GM12878 (cell line): ENCODE measurements around the gene BCL2L13. TPM values are rescaled to one million over a fixed set of nuclear protein-coding genes. Genes with fewer than 3 reads are reported as not detected.
A peak's percentile ranks its signal among the peaks of the same experiment; 100 is the strongest.

Experiments used
- CHD2 ChIP-seq: IDR thresholded peaks from 2 replicates; pipeline ENCODE4 v1.6.1; 2011; ENCODE audit warnings: low read depth, low read length, improper control_type of control experiment, borderline replicate concordance
- FOXM1 ChIP-seq: IDR thresholded peaks from 2 replicates; pipeline ENCODE4 v1.6.1; 2012; ENCODE audit warnings: low read depth, mild to moderate bottlenecking, inconsistent platforms, low read length, moderate library complexity
- GABPA ChIP-seq: IDR thresholded peaks from 2 replicates; pipeline ENCODE4 v1.6.1; 2014; ENCODE audit warnings: antibody characterized with exemption, low read depth, mild to moderate bottlenecking, inconsistent platforms
- IKZF2 ChIP-seq, 2 experiments: fragments of 450-650 bp; IDR thresholded peaks; 2 replicates each; pipeline ENCODE4 v1.6.1; 2017; ENCODE audit warnings: mild to moderate bottlenecking in 2 of 2, moderate library complexity in 2 of 2
- MEF2A ChIP-seq: IDR thresholded peaks from 2 replicates; pipeline ENCODE4 v1.6.1; 2011; ENCODE audit warnings: low read depth, mild to moderate bottlenecking, low read length, moderate library complexity; ENCODE audit not compliant: insufficient read depth
- MYB ChIP-seq: fragments of 150-350 bp; IDR thresholded peaks from 2 replicates; pipeline ENCODE4 v1.6.1; 2014; ENCODE audit warnings: mild to moderate bottlenecking, low read depth, low read length, borderline replicate concordance
- MYC ChIP-seq: IDR thresholded peaks from 2 replicates; pipeline ENCODE4 v1.6.1; 2011; ENCODE audit warnings: mild to moderate bottlenecking, low read length, moderate library complexity, inconsistent platforms; ENCODE audit not compliant: insufficient read depth, insufficient replicate concordance, insufficient read length, severe bottlenecking
- RB1 ChIP-seq: fragments of 450-650 bp; formaldehyde crosslinking; IDR thresholded peaks from 2 replicates; pipeline ENCODE4 v1.6.1; 2017; ENCODE audit warnings: mild to moderate bottlenecking, borderline replicate concordance
- SIX5 ChIP-seq: IDR thresholded peaks from 2 replicates; pipeline ENCODE4 v1.6.1; 2011; ENCODE audit warnings: mild to moderate bottlenecking, low read depth, low read length, moderate library complexity; ENCODE audit not compliant: severe bottlenecking
- SPI1 ChIP-seq: IDR thresholded peaks from 2 replicates; pipeline ENCODE4 v1.6.1; 2011; ENCODE audit warnings: low read depth, mild to moderate bottlenecking, low read length, moderate library complexity, borderline replicate concordance; ENCODE audit not compliant: insufficient read depth
- SRF ChIP-seq, 2 experiments: IDR thresholded peaks; 2 replicates each; pipeline ENCODE4 v1.6.1; 2011; ENCODE audit warnings: low read depth in 2 of 2, low read length in 2 of 2, mild to moderate bottlenecking in 1 of 2, moderate library complexity in 1 of 2
- TBL1XR1 ChIP-seq: IDR thresholded peaks from 2 replicates; pipeline ENCODE4 v1.6.1; 2012; ENCODE audit warnings: low read depth, low read length, improper control_type of control experiment
- TCF3 ChIP-seq: IDR thresholded peaks from 2 replicates; pipeline ENCODE4 v1.6.1; 2012; ENCODE audit warnings: low read depth, mild to moderate bottlenecking, low read length, borderline replicate concordance; ENCODE audit not compliant: insufficient read depth
- YY1 ChIP-seq: IDR thresholded peaks from 2 replicates; pipeline ENCODE4 v1.6.1; 2011; ENCODE audit warnings: low read depth, mild to moderate bottlenecking, low read length
- ZNF274 ChIP-seq: IDR thresholded peaks from one replicate; pipeline ENCODE4 v1.8.0; 2011; ENCODE audit not compliant: insufficient read length, insufficient read depth
- polyA plus RNA-seq, 11 experiments: library from polyadenylated mRNA; depleted of rRNA in 4 of 11; unstranded in 6 of 11; stranded (reverse) in 5 of 11; fragments of >200 nt; fragmentation: Nextera tagmentation in 4 of 11; fragmentation: Illumina TruSeq in 1 of 11; extraction: Ambion mirVana in 4 of 11; extraction: Trizol in 1 of 11; gene quantifications; 1 replicate in 1 of 11; 2 replicates in 10 of 11; pipeline versions ENCODE4 v1.2.1 to v1.2.3, GENCODE V29; 2011 to 2016; ENCODE audit warnings: inconsistent platforms in 2 of 11, missing spikeins in 2 of 11, low read depth in 1 of 11
- total RNA-seq, 4 experiments: library from RNA; depleted of rRNA in 3 of 4; stranded (reverse); fragments of >200 nt in 3 of 4; fragmentation: Illumina TruSeq in 1 of 4; extraction: Trizol in 1 of 4; gene quantifications; 2 replicates each; pipeline versions ENCODE4 v1.2.1 to v1.2.3, GENCODE V29; 2013 to 2021
- TF ChIP-seq, protein P1 (sequence below): fragments of 450-650 bp; IDR thresholded peaks from 2 replicates; pipeline ENCODE4 v1.6.1; 2017; ENCODE audit warnings: borderline replicate concordance
- TF ChIP-seq, protein P2 (sequence below): fragments of 450-650 bp; formaldehyde crosslinking; IDR thresholded peaks from 2 replicates; pipeline ENCODE4 v1.4.0; 2020; ENCODE audit warnings: mild to moderate bottlenecking, moderate library complexity
- TF ChIP-seq, protein P3 (sequence below): fragments of 150-350 bp; IDR thresholded peaks from 2 replicates; pipeline ENCODE4 v1.6.1; 2016; ENCODE audit warnings: low read depth, low read length

The BCL2L13 gene
- total and polyA plus RNA-seq, 10 of the 15 experiments (the other 5 are each of a cell fraction or from before 2014, with no cell fraction given), result 18.6 to 30.6 (median 28.2) TPM

DNA sequence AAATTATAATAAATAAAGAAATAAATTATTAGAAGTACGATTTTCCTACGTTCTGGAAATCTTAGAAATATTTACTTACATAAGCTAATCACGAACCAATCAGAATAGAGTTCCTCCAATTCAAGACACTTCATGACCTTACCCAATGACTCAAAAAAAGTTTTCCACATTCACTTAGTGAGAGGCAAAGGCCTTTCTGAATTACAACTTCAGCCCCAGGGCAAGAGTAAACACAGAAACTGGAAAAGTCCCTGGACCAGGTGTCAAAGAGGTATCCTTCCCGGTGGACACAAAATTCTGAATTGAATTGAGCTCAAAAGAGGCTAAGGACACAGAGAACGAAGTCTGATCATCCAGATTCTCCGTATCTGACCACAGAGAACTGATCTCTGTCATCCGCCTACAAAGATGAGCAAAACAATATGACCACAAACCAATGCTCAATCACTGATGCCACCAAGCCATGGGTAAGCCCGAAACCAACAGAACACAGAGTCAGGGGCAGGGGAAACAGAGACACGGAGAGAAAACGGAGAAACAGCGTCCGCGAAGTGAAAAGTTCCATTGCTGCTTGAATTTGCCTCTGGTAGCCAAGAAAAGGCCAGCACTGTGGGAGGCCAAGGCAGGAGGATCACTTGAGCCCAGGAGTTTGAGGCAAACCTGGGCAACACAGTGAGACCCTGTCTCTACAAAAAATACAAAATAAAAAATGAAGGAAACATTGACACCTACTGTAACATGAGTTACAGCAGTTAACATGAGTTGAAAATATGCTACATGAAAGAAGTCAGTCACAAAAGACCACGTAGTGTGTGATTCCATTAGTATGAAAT lies 128.9 kb downstream of the BCL2L13 start (continued):
- TF ChIP-seq, protein P1, sequence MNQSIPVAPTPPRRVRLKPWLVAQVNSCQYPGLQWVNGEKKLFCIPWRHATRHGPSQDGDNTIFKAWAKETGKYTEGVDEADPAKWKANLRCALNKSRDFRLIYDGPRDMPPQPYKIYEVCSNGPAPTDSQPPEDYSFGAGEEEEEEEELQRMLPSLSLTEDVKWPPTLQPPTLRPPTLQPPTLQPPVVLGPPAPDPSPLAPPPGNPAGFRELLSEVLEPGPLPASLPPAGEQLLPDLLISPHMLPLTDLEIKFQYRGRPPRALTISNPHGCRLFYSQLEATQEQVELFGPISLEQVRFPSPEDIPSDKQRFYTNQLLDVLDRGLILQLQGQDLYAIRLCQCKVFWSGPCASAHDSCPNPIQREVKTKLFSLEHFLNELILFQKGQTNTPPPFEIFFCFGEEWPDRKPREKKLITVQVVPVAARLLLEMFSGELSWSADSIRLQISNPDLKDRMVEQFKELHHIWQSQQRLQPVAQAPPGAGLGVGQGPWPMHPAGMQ, result no peak
- TF ChIP-seq GABPA, result peak; percentile 60; the same call in 1 of the 2 replicates
- no peak for TF ChIP-seq MYC
- TF ChIP-seq, protein P2, sequence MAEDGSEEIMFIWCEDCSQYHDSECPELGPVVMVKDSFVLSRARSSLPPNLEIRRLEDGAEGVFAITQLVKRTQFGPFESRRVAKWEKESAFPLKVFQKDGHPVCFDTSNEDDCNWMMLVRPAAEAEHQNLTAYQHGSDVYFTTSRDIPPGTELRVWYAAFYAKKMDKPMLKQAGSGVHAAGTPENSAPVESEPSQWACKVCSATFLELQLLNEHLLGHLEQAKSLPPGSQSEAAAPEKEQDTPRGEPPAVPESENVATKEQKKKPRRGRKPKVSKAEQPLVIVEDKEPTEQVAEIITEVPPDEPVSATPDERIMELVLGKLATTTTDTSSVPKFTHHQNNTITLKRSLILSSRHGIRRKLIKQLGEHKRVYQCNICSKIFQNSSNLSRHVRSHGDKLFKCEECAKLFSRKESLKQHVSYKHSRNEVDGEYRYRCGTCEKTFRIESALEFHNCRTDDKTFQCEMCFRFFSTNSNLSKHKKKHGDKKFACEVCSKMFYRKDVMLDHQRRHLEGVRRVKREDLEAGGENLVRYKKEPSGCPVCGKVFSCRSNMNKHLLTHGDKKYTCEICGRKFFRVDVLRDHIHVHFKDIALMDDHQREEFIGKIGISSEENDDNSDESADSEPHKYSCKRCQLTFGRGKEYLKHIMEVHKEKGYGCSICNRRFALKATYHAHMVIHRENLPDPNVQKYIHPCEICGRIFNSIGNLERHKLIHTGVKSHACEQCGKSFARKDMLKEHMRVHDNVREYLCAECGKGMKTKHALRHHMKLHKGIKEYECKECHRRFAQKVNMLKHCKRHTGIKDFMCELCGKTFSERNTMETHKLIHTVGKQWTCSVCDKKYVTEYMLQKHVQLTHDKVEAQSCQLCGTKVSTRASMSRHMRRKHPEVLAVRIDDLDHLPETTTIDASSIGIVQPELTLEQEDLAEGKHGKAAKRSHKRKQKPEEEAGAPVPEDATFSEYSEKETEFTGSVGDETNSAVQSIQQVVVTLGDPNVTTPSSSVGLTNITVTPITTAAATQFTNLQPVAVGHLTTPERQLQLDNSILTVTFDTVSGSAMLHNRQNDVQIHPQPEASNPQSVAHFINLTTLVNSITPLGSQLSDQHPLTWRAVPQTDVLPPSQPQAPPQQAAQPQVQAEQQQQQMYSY (CRISPR knock-in tag), result no peak
- TF ChIP-seq TCF3, result 0 out of 2 replicates have a peak, but pooled peaks have one; percentile 26
- TF ChIP-seq MYB, result no peak
- TF ChIP-seq SIX5, result no peak
- TF ChIP-seq TBL1XR1, result peak; percentile 86; the same call in 1 of the 2 replicates
- no peak for TF ChIP-seq RB1
- no peak for TF ChIP-seq SPI1
- TF ChIP-seq IKZF2 (IDR thresholded peaks at IDR 0.05), result peak; percentile 91 to 96
- TF ChIP-seq MEF2A, result 0 out of 2 replicates have a peak, but pooled peaks have one; percentile 54
- TF ChIP-seq ZNF274, result no peak
- peak; percentile 35; the same call in 1 of the 2 replicates for TF ChIP-seq YY1
- TF ChIP-seq, protein P3, sequence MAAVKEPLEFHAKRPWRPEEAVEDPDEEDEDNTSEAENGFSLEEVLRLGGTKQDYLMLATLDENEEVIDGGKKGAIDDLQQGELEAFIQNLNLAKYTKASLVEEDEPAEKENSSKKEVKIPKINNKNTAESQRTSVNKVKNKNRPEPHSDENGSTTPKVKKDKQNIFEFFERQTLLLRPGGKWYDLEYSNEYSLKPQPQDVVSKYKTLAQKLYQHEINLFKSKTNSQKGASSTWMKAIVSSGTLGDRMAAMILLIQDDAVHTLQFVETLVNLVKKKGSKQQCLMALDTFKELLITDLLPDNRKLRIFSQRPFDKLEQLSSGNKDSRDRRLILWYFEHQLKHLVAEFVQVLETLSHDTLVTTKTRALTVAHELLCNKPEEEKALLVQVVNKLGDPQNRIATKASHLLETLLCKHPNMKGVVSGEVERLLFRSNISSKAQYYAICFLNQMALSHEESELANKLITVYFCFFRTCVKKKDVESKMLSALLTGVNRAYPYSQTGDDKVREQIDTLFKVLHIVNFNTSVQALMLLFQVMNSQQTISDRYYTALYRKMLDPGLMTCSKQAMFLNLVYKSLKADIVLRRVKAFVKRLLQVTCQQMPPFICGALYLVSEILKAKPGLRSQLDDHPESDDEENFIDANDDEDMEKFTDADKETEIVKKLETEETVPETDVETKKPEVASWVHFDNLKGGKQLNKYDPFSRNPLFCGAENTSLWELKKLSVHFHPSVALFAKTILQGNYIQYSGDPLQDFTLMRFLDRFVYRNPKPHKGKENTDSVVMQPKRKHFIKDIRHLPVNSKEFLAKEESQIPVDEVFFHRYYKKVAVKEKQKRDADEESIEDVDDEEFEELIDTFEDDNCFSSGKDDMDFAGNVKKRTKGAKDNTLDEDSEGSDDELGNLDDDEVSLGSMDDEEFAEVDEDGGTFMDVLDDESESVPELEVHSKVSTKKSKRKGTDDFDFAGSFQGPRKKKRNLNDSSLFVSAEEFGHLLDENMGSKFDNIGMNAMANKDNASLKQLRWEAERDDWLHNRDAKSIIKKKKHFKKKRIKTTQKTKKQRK, result no peak
- peak in 1 of 2 experiments; percentile 54; a peak in 1 of 4 replicates for TF ChIP-seq SRF (IDR thresholded peaks at IDR 0.05; ENCODE audit: low read depth in 2 of 2, low read length in 2 of 2)
- no peak for TF ChIP-seq FOXM1
- TF ChIP-seq CHD2, result peak; percentile 74
